Upper lobe of left lung (tissue), 4 donors: ENCODE data around the gene TERC.

Source experiments
- CTCF ChIP-seq, 6 experiments: fragments of 450-650 bp in 4 of 6; fragments of 200-600 bp in 2 of 6; sonication (generic) in 2 of 6; IDR thresholded peaks; one replicate each; pipeline ENCODE4 v1.5.1; 2016 to 2019; ENCODE audit warnings: antibody characterized with exemption in 6 of 6
- EP300 ChIP-seq, 4 donors: sonication (generic); formaldehyde crosslinking; IDR thresholded peaks; one replicate each; pipeline ENCODE4 v1.5.1; 2017; ENCODE audit warnings: antibody characterized with exemption in 4 of 4, control low read depth in 2 of 4
- POLR2A ChIP-seq, 4 donors: fragments of 450-650 bp; IDR thresholded peaks; one replicate each; pipeline ENCODE4 v1.5.1; 2016 to 2017; ENCODE audit warnings: antibody characterized with exemption in 4 of 4, mild to moderate bottlenecking in 2 of 4

GRCh38 chr3:169764882-169765612 is at the start of gene TERC:
- TF ChIP-seq CTCF (IDR thresholded peaks at IDR 0.05) (no peak), EP300 (IDR thresholded peaks at IDR 0.05) (peak in 1 of 4 donors; percentile 26), POLR2A (IDR thresholded peaks at IDR 0.05) (peak; percentile 89 to 97 (median 96))
